Measurements from ENCODE around the gene MSH3. TPM values are rescaled to one million over a fixed set of nuclear protein-coding genes. Genes with fewer than 3 reads are reported as not detected.

The MSH3 gene
- total RNA-seq, 1 donor from 2014 or later: 8.7 TPM

GRCh38 chr5:80740999-80741398 is 86.5 kb downstream of the MSH3 start:
- Histone ChIP-seq H3K9me3 (no peaks in the 10 kb centered on the region), H3K27me3 (no peaks in the 10 kb centered on the region), H3K4me1 (no peaks in the 10 kb centered on the region), H3K36me3 (peaks cover 4 to 28% of the 10 kb centered on the region in 2 donors), H3K27ac (no peak overlapping the region), H3K4me3 (no peak overlapping the region)
- no peak for DNase-seq (ENCODE audit: low spot score in 2 of 2)
- TF ChIP-seq, protein P1, sequence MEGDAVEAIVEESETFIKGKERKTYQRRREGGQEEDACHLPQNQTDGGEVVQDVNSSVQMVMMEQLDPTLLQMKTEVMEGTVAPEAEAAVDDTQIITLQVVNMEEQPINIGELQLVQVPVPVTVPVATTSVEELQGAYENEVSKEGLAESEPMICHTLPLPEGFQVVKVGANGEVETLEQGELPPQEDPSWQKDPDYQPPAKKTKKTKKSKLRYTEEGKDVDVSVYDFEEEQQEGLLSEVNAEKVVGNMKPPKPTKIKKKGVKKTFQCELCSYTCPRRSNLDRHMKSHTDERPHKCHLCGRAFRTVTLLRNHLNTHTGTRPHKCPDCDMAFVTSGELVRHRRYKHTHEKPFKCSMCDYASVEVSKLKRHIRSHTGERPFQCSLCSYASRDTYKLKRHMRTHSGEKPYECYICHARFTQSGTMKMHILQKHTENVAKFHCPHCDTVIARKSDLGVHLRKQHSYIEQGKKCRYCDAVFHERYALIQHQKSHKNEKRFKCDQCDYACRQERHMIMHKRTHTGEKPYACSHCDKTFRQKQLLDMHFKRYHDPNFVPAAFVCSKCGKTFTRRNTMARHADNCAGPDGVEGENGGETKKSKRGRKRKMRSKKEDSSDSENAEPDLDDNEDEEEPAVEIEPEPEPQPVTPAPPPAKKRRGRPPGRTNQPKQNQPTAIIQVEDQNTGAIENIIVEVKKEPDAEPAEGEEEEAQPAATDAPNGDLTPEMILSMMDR (IDR thresholded peaks at IDR 0.05): no peak
- intact Hi-C loops (cut with DNase I): no loop called here

GRCh38 chr5:80744149-80744548 is 89.7 kb downstream of the MSH3 start:
- H3K36me3 ChIP-seq: peaks cover 4 to 49% of the 10 kb centered on the region in 2 donors
- no peak overlapping the region for H3K27ac ChIP-seq
- H3K27me3 ChIP-seq: no peaks in the 10 kb centered on the region
- H3K9me3 ChIP-seq: no peaks in the 10 kb centered on the region
- intact Hi-C loops (cut with DNase I): no loop called here
- TF ChIP-seq, protein P1 (IDR thresholded peaks at IDR 0.05): no peak
- no peaks in the 10 kb centered on the region for H3K4me1 ChIP-seq
- no peak for DNase-seq (ENCODE audit: low spot score in 2 of 2)
- H3K4me3 ChIP-seq: no peak overlapping the region

DNA sequence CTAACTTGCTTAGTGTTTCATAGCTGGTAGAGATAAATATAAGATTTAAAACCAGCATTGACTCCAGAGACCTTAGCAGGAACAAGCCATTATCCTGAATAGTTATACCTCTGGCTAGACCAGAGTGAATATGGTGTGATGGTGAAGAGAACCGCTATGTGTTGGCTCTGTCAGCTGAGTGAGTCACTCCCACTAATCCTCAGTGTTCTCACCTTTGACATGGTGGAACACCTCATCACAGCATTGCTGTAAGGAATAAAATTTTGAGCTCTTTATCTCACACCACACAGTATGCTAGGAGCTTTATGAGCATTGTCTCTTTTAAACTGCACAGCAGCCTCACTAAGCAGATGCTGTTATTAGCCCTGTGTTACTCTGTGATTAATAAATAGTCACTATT is 91.0 kb downstream of the MSH3 start:
- TF ChIP-seq, protein P1 (IDR thresholded peaks at IDR 0.05): no peak
- Histone ChIP-seq H3K27ac (no peak overlapping the region), H3K4me3 (no peak overlapping the region), H3K4me1 (no peaks in the 10 kb centered on the region), H3K36me3 (peaks cover 4 to 49% of the 10 kb centered on the region in 2 donors), H3K9me3 (no peaks in the 10 kb centered on the region), H3K27me3 (no peaks in the 10 kb centered on the region)
- no peak for DNase-seq (ENCODE audit: low spot score in 2 of 2)
- intact Hi-C loops (cut with DNase I): no loop called here

DNA sequence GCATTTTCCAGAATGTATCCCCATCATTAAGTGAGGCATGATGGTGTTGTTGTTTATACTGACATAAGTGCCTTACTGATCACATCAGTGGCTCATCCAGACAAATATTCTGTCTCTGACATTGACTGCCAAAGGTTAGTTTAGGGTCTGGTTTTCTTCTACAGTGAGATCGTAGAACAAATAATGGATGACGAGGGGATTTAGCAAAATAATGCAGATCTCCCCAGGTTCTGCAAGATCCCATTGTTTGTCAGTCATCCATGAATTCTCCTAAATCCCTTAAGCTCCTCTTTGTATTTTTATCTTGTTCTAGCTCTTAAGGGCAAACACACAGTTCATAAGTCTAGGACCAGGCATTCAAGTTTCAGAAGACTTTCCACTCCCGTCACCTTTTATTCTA is 93.5 kb downstream of the MSH3 start:
- Histone ChIP-seq H3K27me3 (no peaks in the 10 kb centered on the region), H3K27ac (no peak overlapping the region), H3K9me3 (no peaks in the 10 kb centered on the region), H3K4me3 (no peak overlapping the region), H3K36me3 (peaks cover 3 to 49% of the 10 kb centered on the region in 2 donors), H3K4me1 (no peaks in the 10 kb centered on the region)
- TF ChIP-seq, protein P1 (IDR thresholded peaks at IDR 0.05): no peak
- intact Hi-C loops (cut with DNase I): no loop called here
- DNase-seq (ENCODE audit: low spot score in 2 of 2): no peak

DNA sequence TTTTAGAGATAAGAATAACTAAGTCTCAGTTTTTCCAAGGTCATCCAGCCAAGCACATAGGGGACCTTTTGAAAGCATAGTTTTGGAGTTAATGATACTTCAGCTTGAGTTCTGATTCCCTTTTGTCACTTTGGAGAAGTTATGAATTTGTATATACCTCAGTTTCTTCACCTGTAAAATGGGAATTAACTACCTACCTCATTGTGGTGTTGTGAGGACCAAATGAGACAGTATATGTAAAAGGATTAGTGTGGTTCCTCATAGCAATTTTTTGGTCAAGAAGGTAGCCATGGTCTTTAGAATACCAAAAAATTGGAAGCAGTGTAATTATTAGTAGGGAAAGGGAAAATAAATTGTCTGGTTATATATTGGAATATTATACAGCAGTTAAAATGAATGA is 98.0 kb downstream of the MSH3 start:
- Histone ChIP-seq H3K36me3 (peaks cover 0 to 13% of the 10 kb centered on the region in 2 donors), H3K4me3 (no peak overlapping the region), H3K27me3 (no peaks in the 10 kb centered on the region), H3K4me1 (no peaks in the 10 kb centered on the region), H3K9me3 (no peaks in the 10 kb centered on the region), H3K27ac (no peak overlapping the region)
- TF ChIP-seq, protein P1 (IDR thresholded peaks at IDR 0.05): no peak
- DNase-seq (ENCODE audit: low spot score in 2 of 2): no peak
- intact Hi-C loops (cut with DNase I): no loop called here

GRCh38 chr5:80753712-80754111 is 99.3 kb downstream of the MSH3 start:
- TF ChIP-seq, protein P1 (IDR thresholded peaks at IDR 0.05): no peak
- no peaks in the 10 kb centered on the region for H3K9me3 ChIP-seq
- no peaks in the 10 kb centered on the region for H3K27me3 ChIP-seq

More at GRCh38 chr5:80753712-80754111, 99.3 kb downstream of the MSH3 start:
- intact Hi-C loops (cut with DNase I): no loop called here
- H3K4me1 ChIP-seq: no peaks in the 10 kb centered on the region
- H3K27ac ChIP-seq: no peak overlapping the region
- H3K36me3 ChIP-seq: peaks cover 0 to 6% of the 10 kb centered on the region in 2 donors
- DNase-seq (ENCODE audit: low spot score in 2 of 2): no peak
- no peak overlapping the region for H3K4me3 ChIP-seq

Measured in ascending aorta (tissue), 2 donors.